COLO829 (cell line): ENCODE data around the gene PEPD.

Experiments
- DNase-seq: peaks from one replicate; pipeline ENCODE4 v3.0.0; 2012; ENCODE audit warnings: low spot score

The PEPD gene

GRCh38 chr19:33383720-33384292, 137.8 kb downstream of the PEPD start:
- no peak for DNase-seq

- no peak for DNase-seq
These were observed 138.6 kb downstream of the PEPD start for GRCh38 chr19:33382982-33383381.

- no peak for DNase-seq
These were observed 139.6 kb downstream of the PEPD start for GRCh38 chr19:33382006-33382405.

- no peak for DNase-seq
These were observed 140.5 kb downstream of the PEPD start for GRCh38 chr19:33381101-33381500.

- no peak for DNase-seq
These were observed 142.3 kb downstream of the PEPD start for GRCh38 chr19:33379151-33379829.

GRCh38 chr19:33377586-33378475, 143.8 kb downstream of the PEPD start:
- DNase-seq: no peak

- DNase-seq: no peak
These were observed 144.5 kb downstream of the PEPD start for GRCh38 chr19:33376941-33377557.

GRCh38 chr19:33376423-33376822, 145.2 kb downstream of the PEPD start:
- DNase-seq: no peak

GRCh38 chr19:33375837-33376159, 145.8 kb downstream of the PEPD start:
- no peak for DNase-seq

GRCh38 chr19:33375156-33375836, 146.3 kb downstream of the PEPD start:
- DNase-seq: no peak

GRCh38 chr19:33374236-33374714, 147.3 kb downstream of the PEPD start:
- peak; percentile 40 for DNase-seq

- peak; percentile 95 for DNase-seq
These were observed 147.9 kb downstream of the PEPD start, which contains the start of gene CEBPG for GRCh38 chr19:33373453-33374235. Gene CEBPG (plus strand): TSS chr19:33373709. CDS start chr19:33379240, 5,531 bp downstream.

GRCh38 chr19:33370783-33371182, 150.8 kb downstream of the PEPD start:
- DNase-seq: no peak

- DNase-seq: peak; percentile 42
These were observed 153.3 kb downstream of the PEPD start for GRCh38 chr19:33368074-33368864.

- no peak for DNase-seq
These were observed 154.7 kb downstream of the PEPD start for GRCh38 chr19:33366897-33367296.

GRCh38 chr19:33366127-33366526, 155.5 kb downstream of the PEPD start:
- no peak for DNase-seq

- no peak for DNase-seq
These were observed 155.9 kb downstream of the PEPD start for GRCh38 chr19:33365691-33366090.

GRCh38 chr19:33363476-33363875, 158.1 kb downstream of the PEPD start:
- no peak for DNase-seq

GRCh38 chr19:33362508-33363228, 158.9 kb downstream of the PEPD start:
- DNase-seq: no peak

GRCh38 chr19:33359581-33359980, 162.0 kb downstream of the PEPD start:
- no peak for DNase-seq
